ENCODE data around the gene KCNMB2.
"Not testable (repeated sequence)": the region's sequence is repeated elsewhere in the genome, so short reads cannot be mapped to it uniquely, and the experiment has no call there.

KCNMB2 gene

GRCh38 chr3:178826435-178827123, 290.3 kb downstream of the KCNMB2 start:
- no peak for DNase-seq

GRCh38 chr3:178827285-178827856, 291.1 kb downstream of the KCNMB2 start:
- DNase-seq: no peak

GRCh38 chr3:178833695-178834094, 297.5 kb downstream of the KCNMB2 start:
- DNase-seq: no peak

GRCh38 chr3:178835033-178835432, 298.8 kb downstream of the KCNMB2 start:
- DNase-seq: no peak

GRCh38 chr3:178837512-178837911, 301.3 kb downstream of the KCNMB2 start:
- DNase-seq: no peak

GRCh38 chr3:178840586-178840985, 304.4 kb downstream of the KCNMB2 start:
- no peak for DNase-seq

GRCh38 chr3:178841011-178841410, 304.8 kb downstream of the KCNMB2 start:
- no peak for DNase-seq

GRCh38 chr3:178844916-178845315, 308.7 kb downstream of the KCNMB2 start:
- DNase-seq: no peak

GRCh38 chr3:178845420-178846118, 309.3 kb downstream of the KCNMB2 start:
- DNase-seq: no peak

- no peak for DNase-seq
These were observed 311.0 kb downstream of the KCNMB2 start for GRCh38 chr3:178847190-178847589.

GRCh38 chr3:178849199-178849910, 313.1 kb downstream of the KCNMB2 start:
- DNase-seq: no peak

GRCh38 chr3:178850450-178851190, 314.4 kb downstream of the KCNMB2 start:
- no peak for DNase-seq

GRCh38 chr3:178851564-178851963, 315.3 kb downstream of the KCNMB2 start:
- DNase-seq: no peak

GRCh38 chr3:178856804-178857203, 320.6 kb downstream of the KCNMB2 start:
- DNase-seq: no peak

GRCh38 chr3:178859386-178859785, 323.1 kb downstream of the KCNMB2 start:
- DNase-seq: no peak

GRCh38 chr3:178859900-178860436, 323.7 kb downstream of the KCNMB2 start:
- not testable (repeated sequence) for DNase-seq

- no peak for DNase-seq
These were observed 332.4 kb downstream of the KCNMB2 start for GRCh38 chr3:178868681-178869080.

GRCh38 chr3:178870085-178870484, 333.8 kb downstream of the KCNMB2 start:
- DNase-seq: no peak

GRCh38 chr3:178875157-178875556, 338.9 kb downstream of the KCNMB2 start:
- DNase-seq: no peak

GRCh38 chr3:178875836-178876235, 339.6 kb downstream of the KCNMB2 start:
- no peak for DNase-seq

- DNase-seq: no peak
These were observed 344.0 kb downstream of the KCNMB2 start for GRCh38 chr3:178880274-178880673.
